Activated T-helper 1 cell treated with anti-CD3 and anti-CD28 coated beads, Interleukin-12 subunit alpha, Interleukin-12 subunit beta, Interleukin-2, Interleukin-4 antibody, amounts not matched to agents 30 ng/mL and 10 ng/mL and 1 ng/mL, durations not matched to agents 14 hours and 24 hours and 36 hours (primary cell): ENCODE results near the gene PRR14. TPM values are rescaled to one million over a fixed set of nuclear protein-coding genes. Genes with fewer than 3 reads are reported as not detected.

Source experiments
- DNase-seq: peaks from one replicate; pipeline ENCODE4 v3.0.0; 2021; ENCODE audit warnings: low spot score
- H3K27ac Mint-ChIP-seq: one replicate; pipeline ENCODE4 v1.8.0; 2021; ENCODE audit warnings: mild to moderate bottlenecking, mixed read lengths
- H3K27me3 Mint-ChIP-seq: one replicate; pipeline ENCODE4 v1.8.0; 2022; ENCODE audit warnings: mild to moderate bottlenecking, moderate library complexity, mixed read lengths; ENCODE audit not compliant: insufficient read depth
- H3K36me3 Mint-ChIP-seq: one replicate; pipeline ENCODE4 v1.8.0; 2021; ENCODE audit warnings: low read depth, mixed read lengths
- H3K4me1 Mint-ChIP-seq: one replicate; pipeline ENCODE4 v1.8.0; 2021; ENCODE audit warnings: low read depth, mixed read lengths
- H3K4me3 Mint-ChIP-seq: one replicate; pipeline ENCODE4 v1.8.0; 2021; ENCODE audit warnings: mild to moderate bottlenecking, moderate library complexity, mixed read lengths
- H3K9me3 Mint-ChIP-seq: one replicate; pipeline ENCODE4 v1.8.0; 2021; ENCODE audit warnings: mixed read lengths
- intact Hi-C: fragments of 100-400 bp; cut with micrococcal nuclease; formaldehyde crosslinking; loops from one replicate; pipeline ENCODE4 v1.15.1; 2024
- total RNA-seq: library from RNA; stranded (reverse); gene quantifications from 2 replicates; pipeline ENCODE4 v1.2.3, GENCODE V29; 2022

The PRR14 gene
- total RNA-seq, 1 donor from 2014 or later: 91.9 TPM

DNA sequence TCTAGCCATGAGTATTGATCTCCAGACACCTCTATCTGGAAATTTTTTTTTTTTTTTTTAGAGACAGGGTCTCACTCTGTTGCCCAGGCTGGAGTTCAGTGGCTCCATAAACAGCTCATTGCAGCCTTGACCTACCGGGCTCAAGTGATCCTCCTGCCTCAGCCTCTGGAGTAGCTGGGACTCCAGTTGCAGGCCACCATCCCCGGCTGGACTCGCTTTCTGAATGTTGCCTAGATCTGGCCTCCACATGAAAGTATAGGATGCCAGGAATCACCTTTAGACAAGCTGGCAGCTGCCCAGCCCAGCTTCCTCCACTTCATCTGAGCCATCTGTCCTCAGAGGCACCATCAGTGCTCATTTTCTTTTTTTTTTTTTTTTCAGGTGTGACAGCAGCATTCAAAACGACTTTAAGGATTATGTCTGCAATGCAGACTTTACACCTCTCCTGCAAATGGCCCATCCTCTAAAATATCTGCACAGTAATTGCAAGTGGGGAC is 6.4 kb upstream of the PRR14 start:
- Mint-ChIP-seq H3K4me3 (no peak overlapping the region), H3K27ac (no peak overlapping the region), H3K27me3 (peaks cover 4% of the 10 kb centered on the region), H3K9me3 (no peaks in the 10 kb centered on the region), H3K36me3 (no peaks in the 10 kb centered on the region), H3K4me1 (no peaks in the 10 kb centered on the region)
- DNase-seq: no peak
- intact Hi-C loops: no loop called here

DNA sequence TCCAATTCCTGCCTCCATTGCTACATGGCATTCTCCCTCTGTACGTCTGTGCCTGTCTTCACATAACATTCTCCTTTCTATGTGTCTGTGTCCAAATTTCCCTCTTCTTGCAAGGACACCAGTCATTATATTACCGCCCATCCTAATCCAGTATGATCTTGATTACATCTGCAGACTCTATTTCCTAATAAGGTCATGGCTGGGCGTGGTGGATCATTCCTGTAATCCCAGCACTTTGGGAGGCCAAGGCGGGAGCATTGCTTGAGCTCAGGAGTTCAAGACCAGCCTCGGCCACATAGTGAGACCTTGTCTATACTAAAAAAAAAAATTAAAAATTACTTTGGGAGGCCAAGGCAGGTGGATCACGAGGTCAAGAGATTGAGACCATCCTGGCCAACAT is 5.0 kb upstream of the PRR14 start:
- Mint-ChIP-seq H3K27me3 (peaks cover 4% of the 10 kb centered on the region), H3K4me3 (no peak overlapping the region), H3K4me1 (peaks cover 8% of the 10 kb centered on the region), H3K9me3 (no peaks in the 10 kb centered on the region), H3K36me3 (peaks cover 2% of the 10 kb centered on the region), H3K27ac (no peak overlapping the region)
- intact Hi-C loops: no loop called here
- DNase-seq: no peak

DNA sequence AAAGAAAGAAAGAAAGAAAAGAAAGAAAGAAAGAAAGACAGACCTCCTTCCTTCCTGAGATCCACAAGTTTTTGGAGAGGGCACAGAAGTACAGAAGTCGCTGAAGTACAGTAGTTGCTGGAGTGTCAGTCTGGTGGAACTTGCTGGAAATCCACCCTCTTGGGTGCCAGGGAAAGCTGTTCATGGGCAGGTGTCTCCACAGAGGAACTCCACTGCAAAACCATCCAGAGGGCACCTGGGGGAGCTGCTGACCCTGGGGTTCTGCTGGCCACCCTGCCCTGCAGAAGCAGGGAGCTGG is 3.5 kb upstream of the PRR14 start:
- no peak overlapping the region for H3K27ac Mint-ChIP-seq
- H3K36me3 Mint-ChIP-seq: peaks cover 7% of the 10 kb centered on the region
- peaks cover 4% of the 10 kb centered on the region for H3K27me3 Mint-ChIP-seq
- peaks cover 15% of the 10 kb centered on the region for H3K4me1 Mint-ChIP-seq
- no peak overlapping the region for H3K4me3 Mint-ChIP-seq
- no peaks in the 10 kb centered on the region for H3K9me3 Mint-ChIP-seq
- DNase-seq: no peak
- intact Hi-C loops: no loop called here

DNA sequence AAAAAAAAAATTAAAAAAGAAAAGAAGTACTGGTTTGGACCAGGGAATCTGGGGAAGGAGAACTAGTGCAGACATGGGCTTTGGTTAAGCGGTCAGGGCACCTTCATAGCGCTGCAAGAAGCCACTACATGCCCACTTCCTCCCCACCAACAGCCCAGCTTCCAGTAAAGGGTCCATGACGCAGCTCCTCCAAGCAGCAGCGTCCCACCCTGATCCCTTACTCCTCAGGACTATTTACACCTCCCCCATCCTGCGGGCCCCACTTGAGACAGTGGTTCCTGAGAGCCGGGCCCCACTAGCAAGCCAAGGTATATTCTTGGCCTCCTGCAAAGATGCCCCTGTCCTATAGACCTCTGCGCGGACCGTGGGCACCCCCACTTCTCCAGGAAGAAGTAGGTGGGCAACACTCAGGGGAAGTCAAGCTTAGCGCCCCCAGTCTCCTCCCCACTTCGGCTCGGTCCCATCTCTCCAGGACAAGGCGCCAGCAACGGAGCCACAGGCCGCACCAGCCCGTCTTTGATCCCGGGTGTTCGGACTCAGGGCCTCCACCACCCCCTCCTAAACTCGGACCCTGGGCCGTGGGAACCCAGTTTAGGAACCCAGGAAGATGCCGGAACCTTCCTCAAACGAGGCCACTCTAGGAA is 913 bp upstream of the PRR14 start:
- Mint-ChIP-seq H3K36me3 (peaks cover 22% of the 10 kb centered on the region), H3K9me3 (no peaks in the 10 kb centered on the region), H3K27me3 (peaks cover 4% of the 10 kb centered on the region), H3K4me1 (peaks cover 25% of the 10 kb centered on the region), H3K4me3 (peak overlapping the region; percentile 97), H3K27ac (peak overlapping the region; percentile 98)
- no peak for DNase-seq
- intact Hi-C loops: loop anchor here (1.0 to 10.0 kb wide), 15 partner anchors 8 to 823 kb away; partner anchors contain the start of genes ALDOA, CDIPT, FBRS and FBXL19

DNA sequence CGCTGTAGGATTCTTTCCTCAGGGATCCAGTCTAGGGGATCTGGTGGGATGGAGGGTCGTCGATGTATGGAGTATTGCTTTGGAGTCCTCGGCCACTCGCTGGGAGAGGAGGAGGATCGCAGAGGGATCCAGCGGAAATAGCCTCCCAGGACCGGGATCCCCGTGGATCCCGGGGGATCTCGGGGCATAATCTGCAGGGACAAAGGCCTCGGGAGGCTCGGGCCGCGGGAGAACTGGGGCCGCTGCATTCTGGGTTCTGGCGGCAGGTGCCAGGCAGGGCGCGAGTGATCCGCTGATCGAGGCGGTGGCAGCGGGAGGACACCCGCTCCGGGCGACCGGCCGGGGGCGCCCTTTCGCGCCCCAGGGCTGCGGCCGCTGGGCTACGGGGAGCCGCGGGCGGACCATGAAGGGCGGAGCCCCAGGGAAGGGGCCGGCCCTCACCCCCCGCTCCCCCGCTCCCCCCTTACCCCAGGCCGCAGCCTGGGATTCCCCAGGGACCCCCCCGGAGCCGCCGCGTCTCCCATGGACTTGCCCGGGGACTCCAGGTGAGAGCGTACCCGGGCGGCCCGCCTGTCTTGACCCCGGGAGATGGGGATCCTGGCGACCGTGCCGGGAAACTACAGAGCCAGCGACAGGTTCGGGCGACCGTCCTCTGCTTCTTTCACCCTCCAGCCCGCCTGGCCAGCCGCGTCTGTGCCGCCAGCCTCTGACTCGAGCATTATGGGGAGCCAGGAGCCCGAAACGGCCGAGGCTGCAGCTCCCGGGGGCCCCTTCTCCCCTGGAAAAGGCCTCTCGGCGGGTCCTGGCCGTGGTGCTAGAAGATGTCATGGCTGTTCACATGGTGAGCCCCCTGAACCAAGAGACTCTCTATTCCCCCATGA is 604 bp downstream of the PRR14 start:
- H3K27me3 Mint-ChIP-seq: no peaks in the 10 kb centered on the region
- intact Hi-C loops: loop anchor here (1.0 to 10.0 kb wide), 9 partner anchors 43 to 824 kb away; partner anchors contain the start of genes ALDOA, CDIPT, FBXL19 and PHKG2
- no peaks in the 10 kb centered on the region for H3K9me3 Mint-ChIP-seq
- peak overlapping the region; percentile 97 for H3K4me3 Mint-ChIP-seq
- H3K36me3 Mint-ChIP-seq: peaks cover 35% of the 10 kb centered on the region
- DNase-seq: peak; percentile 76
- peaks cover 30% of the 10 kb centered on the region for H3K4me1 Mint-ChIP-seq
- H3K27ac Mint-ChIP-seq: peak overlapping the region; percentile 98

DNA sequence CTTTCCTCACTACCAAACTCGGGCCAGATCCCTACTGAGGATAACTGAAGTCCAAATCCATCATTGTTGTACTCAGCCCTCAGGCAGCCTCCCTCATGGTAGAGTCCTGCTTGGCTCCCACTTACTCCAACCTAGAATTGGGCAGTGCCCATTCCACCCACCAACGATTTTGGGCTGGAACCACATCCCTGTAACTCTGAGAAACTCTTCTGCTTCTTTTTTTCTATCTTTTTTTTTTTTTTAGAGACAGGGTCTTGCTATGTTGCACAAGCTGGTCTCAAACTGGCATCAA is 1.2 kb downstream of the PRR14 start:
- intact Hi-C loops: loop anchor here (5.0 to 10.0 kb wide), 3 partner anchors 677 to 825 kb away; partner anchors contain the start of genes CDIPT and TAOK2
- Mint-ChIP-seq H3K4me3 (peak overlapping the region; percentile 89), H3K27ac (peak overlapping the region; percentile 86), H3K4me1 (peaks cover 36% of the 10 kb centered on the region), H3K36me3 (peaks cover 40% of the 10 kb centered on the region), H3K9me3 (no peaks in the 10 kb centered on the region), H3K27me3 (no peaks in the 10 kb centered on the region)
- no peak for DNase-seq

DNA sequence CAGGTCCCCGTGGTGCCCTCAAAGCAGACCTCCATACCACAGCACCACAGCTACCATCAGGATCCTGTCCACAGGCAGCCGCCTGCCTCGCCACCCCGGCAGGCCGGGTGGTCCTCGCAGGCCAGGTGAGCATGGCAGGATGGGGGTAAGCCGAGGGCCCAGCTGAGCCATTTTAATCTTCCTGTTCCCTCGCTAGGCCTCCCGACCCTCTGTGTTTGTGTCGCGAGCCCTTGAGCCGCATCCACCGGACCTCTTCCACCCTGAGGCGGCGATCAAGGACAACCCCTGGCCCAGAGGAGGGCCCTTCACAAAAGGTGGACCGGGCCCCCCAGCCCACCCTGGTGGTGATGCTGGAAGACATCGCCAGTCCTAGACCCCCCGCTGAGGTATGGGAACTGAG is 2.0 kb downstream of the PRR14 start:
- Mint-ChIP-seq H3K27me3 (no peaks in the 10 kb centered on the region), H3K36me3 (peaks cover 45% of the 10 kb centered on the region), H3K4me3 (peak overlapping the region; percentile 89), H3K9me3 (no peaks in the 10 kb centered on the region), H3K27ac (peak overlapping the region; percentile 86), H3K4me1 (peaks cover 44% of the 10 kb centered on the region)
- DNase-seq: no peak
- intact Hi-C loops: loop anchor here (5.0 to 10.0 kb wide), 3 partner anchors 678 to 825 kb away; partner anchors contain the start of genes CDIPT and TAOK2

DNA sequence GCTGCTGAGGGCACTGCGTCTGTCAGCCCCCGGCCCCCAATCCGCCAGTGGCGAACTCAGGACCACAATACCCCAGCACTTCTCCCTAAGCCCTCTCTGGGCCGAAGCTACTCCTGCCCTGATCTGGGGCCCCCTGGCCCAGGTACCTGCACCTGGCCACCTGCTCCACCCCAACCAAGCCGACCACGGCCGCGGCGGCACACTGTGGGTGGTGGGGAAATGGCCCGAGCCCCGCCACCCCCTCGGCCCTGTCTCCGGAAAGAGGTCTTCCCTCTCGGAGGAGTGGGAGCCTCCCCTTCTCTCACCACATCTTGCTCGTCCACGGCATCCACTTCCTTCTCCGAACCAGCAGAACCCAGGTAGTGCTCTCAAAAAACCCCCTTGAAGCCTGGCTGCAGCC is 4.1 kb downstream of the PRR14 start:
- Mint-ChIP-seq H3K36me3 (peaks cover 46% of the 10 kb centered on the region), H3K27me3 (no peaks in the 10 kb centered on the region), H3K27ac (peak overlapping the region; percentile 61), H3K4me3 (peak overlapping the region; percentile 30), H3K4me1 (peaks cover 42% of the 10 kb centered on the region), H3K9me3 (no peaks in the 10 kb centered on the region)
- DNase-seq: no peak
- intact Hi-C loops: loop anchor here (5.0 to 10.0 kb wide), 4 partner anchors 680 to 848 kb away; partner anchors contain the start of genes CDIPT, MAZ and TAOK2

DNA sequence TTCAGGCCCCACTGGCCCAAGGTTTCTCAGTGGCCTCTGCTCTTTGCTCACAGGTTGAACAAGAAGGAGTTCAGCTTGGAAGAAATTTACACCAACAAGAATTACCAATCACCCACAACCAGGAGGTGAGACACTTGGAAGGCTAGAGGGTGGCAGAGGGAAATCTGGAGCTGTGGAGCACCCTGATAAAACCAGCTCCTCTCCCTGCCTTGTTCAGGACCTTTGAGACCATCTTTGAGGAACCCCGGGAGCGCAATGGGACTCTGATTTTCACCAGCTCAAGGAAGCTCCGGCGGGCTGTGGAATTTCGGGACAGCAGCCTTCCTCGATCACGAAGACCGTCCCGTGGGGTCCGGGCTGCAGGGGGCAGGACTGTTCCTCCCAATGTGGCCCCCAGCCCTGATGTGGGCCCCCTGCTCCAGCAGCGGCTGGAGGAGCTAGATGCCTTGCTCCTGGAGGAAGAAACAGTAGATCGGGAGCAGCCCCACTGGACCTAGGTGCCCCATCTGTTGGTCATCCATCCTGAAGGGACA is 5.1 kb downstream of the PRR14 start:
- no peak for DNase-seq
- H3K4me1 Mint-ChIP-seq: peaks cover 40% of the 10 kb centered on the region
- intact Hi-C loops: loop anchor here (5.0 to 10.0 kb wide), 3 partner anchors 681 to 849 kb away; partner anchors contain the start of genes CDIPT, MAZ and TAOK2
- H3K27me3 Mint-ChIP-seq: no peaks in the 10 kb centered on the region
- no peaks in the 10 kb centered on the region for H3K9me3 Mint-ChIP-seq
- H3K4me3 Mint-ChIP-seq: no peak overlapping the region
- peaks cover 48% of the 10 kb centered on the region for H3K36me3 Mint-ChIP-seq
- H3K27ac Mint-ChIP-seq: peak overlapping the region; percentile 29

DNA sequence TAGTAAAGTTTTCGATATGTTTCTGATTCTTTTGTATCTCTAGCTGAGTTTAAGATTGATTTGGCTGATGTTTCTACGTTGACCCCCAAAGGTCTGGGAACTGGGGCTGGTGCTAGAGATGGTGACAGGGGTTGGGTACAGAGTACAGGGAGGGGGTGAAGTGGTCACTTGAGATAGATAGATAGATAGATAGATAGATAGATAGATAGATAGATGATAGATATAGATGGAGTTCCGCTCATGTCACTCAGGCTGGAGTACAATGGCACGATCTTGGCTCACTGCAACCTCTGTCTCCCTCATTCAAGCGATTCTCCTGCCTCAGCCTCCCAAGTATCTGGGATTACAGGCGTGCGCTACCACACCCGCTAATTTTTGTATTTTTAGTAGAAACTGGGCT is 5.6 kb downstream of the PRR14 start:
- peak overlapping the region; percentile 90 for H3K27ac Mint-ChIP-seq
- intact Hi-C loops: loop anchor here (5.0 to 10.0 kb wide), 3 partner anchors 682 to 849 kb away; partner anchors contain the start of genes CDIPT, MAZ and TAOK2
- peaks cover 52% of the 10 kb centered on the region for H3K36me3 Mint-ChIP-seq
- no peak for DNase-seq
- peak overlapping the region; percentile 24 for H3K4me3 Mint-ChIP-seq
- H3K9me3 Mint-ChIP-seq: no peaks in the 10 kb centered on the region
- H3K4me1 Mint-ChIP-seq: peaks cover 45% of the 10 kb centered on the region
- H3K27me3 Mint-ChIP-seq: no peaks in the 10 kb centered on the region

DNA sequence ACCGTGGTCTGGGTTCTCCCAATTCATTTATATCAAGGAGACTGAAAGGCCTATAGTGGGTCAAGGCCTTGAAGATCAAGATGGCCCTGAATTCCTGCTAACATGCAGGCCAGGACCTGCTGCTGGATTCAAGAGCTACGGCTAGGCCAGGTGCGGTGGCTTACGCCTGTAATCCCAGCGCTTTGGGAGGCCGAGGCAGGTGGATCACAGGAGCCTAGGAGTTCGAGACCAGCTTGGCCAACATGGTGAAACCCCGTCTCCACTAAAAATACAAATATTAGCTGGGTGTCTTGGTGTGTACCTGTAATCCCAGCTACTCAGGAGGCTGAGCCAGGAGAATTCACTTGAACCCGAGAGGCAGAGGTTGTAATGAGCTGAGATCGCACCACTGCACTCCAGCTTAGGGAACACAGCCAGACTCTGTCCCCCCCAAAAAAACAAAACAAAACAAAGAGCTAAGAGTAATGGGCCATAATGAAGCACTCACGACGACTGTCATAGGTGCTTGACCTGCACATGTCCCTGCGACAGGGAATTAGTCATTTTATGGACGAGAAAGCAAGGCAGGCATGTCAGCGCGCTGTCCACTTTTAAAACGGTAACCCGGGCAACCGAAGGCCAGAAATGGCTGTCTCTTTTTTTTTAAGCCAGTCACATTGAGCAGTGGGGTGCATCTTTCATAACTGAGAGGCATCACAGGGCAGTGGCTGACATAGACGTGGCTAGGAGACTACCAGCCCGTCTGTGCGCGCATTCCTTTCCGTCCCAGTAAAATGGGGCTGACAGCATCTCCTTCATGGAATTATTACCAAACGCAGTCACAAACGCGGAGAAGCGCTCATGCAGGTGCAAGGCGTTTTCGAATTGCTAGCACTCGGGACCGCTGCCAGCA is 6.5 kb downstream of the PRR14 start:
- peaks cover 55% of the 10 kb centered on the region for H3K36me3 Mint-ChIP-seq
- intact Hi-C loops: loop anchor here (5.0 to 10.0 kb wide), 3 partner anchors 682 to 850 kb away; partner anchors contain the start of genes CDIPT, MAZ and TAOK2
- H3K4me3 Mint-ChIP-seq: peak overlapping the region; percentile 85
- peaks cover 47% of the 10 kb centered on the region for H3K4me1 Mint-ChIP-seq
- no peaks in the 10 kb centered on the region for H3K27me3 Mint-ChIP-seq
- DNase-seq: no peak
- H3K9me3 Mint-ChIP-seq: no peaks in the 10 kb centered on the region
- peak overlapping the region; percentile 90 for H3K27ac Mint-ChIP-seq
